GM19193 (cell line): ENCODE measurements around the gene PRKAG2.

ENCODE experiments used
- POLR2A ChIP-seq: IDR thresholded peaks from 4 replicates; pipeline ENCODE4 v1.6.1; 2011; ENCODE audit not compliant: insufficient read depth, insufficient read length; ENCODE audit errors: extremely low read depth

Gene PRKAG2

GRCh38 chr7:151624246-151624928 lies 252.5 kb downstream of the PRKAG2 start:
- TF ChIP-seq POLR2A: no peak

GRCh38 chr7:151623766-151624165 lies 253.1 kb downstream of the PRKAG2 start:
- no peak for TF ChIP-seq POLR2A

GRCh38 chr7:151621961-151622360 lies 255.0 kb downstream of the PRKAG2 start:
- no peak for TF ChIP-seq POLR2A

- TF ChIP-seq POLR2A: no peak
These were observed 260.3 kb downstream of the PRKAG2 start for GRCh38 chr7:151616443-151617213.

GRCh38 chr7:151615784-151616183 lies 261.1 kb downstream of the PRKAG2 start:
- TF ChIP-seq POLR2A: no peak

GRCh38 chr7:151615058-151615457 lies 261.9 kb downstream of the PRKAG2 start:
- TF ChIP-seq POLR2A: no peak

- no peak for TF ChIP-seq POLR2A
These were observed 262.9 kb downstream of the PRKAG2 start for GRCh38 chr7:151614019-151614418.

GRCh38 chr7:151611878-151612277 lies 265.0 kb downstream of the PRKAG2 start:
- no peak for TF ChIP-seq POLR2A

- TF ChIP-seq POLR2A: no peak
These were observed 265.9 kb downstream of the PRKAG2 start for GRCh38 chr7:151611041-151611440.

- TF ChIP-seq POLR2A: no peak
These were observed 268.8 kb downstream of the PRKAG2 start for GRCh38 chr7:151608031-151608551.

GRCh38 chr7:151607464-151607867 lies 269.4 kb downstream of the PRKAG2 start:
- no peak for TF ChIP-seq POLR2A

GRCh38 chr7:151603951-151604350 lies 273.0 kb downstream of the PRKAG2 start:
- TF ChIP-seq POLR2A: no peak

GRCh38 chr7:151601521-151602305 lies 275.2 kb downstream of the PRKAG2 start:
- no peak for TF ChIP-seq POLR2A

- no peak for TF ChIP-seq POLR2A
These were observed 276.6 kb downstream of the PRKAG2 start for GRCh38 chr7:151600331-151600730.
